ENCODE results near the gene GSKIP.
A peak's percentile ranks its signal among the peaks of the same experiment; 100 is the strongest.
"Not testable (repeated sequence)": the region's sequence is repeated elsewhere in the genome, so short reads cannot be mapped to it uniquely, and the experiment has no call there.

GSKIP gene, protein sequence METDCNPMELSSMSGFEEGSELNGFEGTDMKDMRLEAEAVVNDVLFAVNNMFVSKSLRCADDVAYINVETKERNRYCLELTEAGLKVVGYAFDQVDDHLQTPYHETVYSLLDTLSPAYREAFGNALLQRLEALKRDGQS

GRCh38 chr14:96362965-96363750 lies at the start of gene GSKIP, which contains the start of gene ATG2B:
Gene GSKIP (plus strand): TSS chr14:96363526. CDS start chr14:96382248, 18,722 bp downstream.
Gene ATG2B (minus strand): TSS chr14:96363341. CDS start chr14:96362976, 365 bp downstream.
- DNase-seq: peak; percentile 98

DNA sequence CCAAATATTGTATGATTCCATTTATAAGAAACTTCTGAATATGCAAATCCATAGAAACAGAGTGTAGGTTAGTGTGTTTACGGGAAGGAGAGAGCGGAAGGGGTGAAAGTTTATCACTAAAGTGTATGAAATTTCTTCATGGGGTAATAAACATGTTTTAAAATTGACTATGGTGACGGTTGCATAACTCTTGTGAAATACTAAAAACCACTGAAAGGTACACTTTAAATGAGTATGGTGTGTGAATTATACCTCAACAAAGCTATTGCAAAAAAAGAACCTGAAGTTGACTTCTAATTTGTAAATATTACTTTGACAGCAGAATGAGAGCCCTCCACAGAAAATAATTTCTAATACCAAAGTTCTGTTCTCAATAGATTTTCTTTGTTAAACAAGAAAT lies 47.2 kb upstream of the GSKIP start:
- no peak for DNase-seq

DNA sequence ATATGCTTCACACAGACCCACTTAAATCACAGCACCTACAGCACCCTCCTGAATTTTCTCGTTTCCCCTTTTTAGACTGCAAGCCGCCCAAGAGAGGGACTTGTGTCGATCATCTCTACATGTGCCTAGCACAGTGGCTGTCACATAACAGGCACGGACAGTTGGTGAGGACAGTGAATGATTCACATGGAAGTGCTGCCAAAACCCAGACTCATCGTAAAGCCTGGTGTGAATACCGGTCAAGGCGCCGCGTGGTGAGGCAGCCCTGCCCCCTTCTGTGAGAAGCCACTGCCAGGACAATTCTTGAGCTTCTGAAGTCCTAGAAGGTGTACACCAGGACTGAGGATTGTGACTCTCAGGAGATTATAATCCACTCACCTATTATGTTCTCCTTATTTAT lies 44.5 kb upstream of the GSKIP start:
- DNase-seq: no peak

- no peak for DNase-seq
Measured at GRCh38 chr14:96320605-96321004, 42.7 kb upstream of the GSKIP start.

GRCh38 chr14:96324219-96324618 lies 39.1 kb upstream of the GSKIP start:
- DNase-seq: no peak

- DNase-seq: no peak
Measured at GRCh38 chr14:96338551-96338950, 24.8 kb upstream of the GSKIP start.

DNA sequence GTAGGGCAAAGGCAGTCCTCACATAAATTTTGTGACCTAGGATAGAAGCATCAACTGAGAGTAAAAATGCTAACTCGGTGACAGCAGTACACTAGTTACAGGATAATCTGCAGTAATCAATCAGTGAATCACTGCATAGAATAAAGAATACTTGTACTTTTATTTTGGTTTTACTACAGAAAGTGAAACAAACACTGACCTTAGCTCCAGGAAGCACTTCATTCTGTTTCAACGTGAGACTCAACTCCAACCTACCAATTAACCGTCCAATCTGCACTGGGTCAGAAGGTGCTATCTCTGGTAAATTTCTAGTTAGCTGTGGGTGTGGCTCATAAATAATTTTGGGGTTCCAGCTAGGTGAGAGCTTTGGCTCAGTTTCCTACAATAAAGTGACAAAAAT lies 22.0 kb upstream of the GSKIP start:
- DNase-seq: no peak

- DNase-seq: no peak
Measured at GRCh38 chr14:96345669-96346068, 17.7 kb upstream of the GSKIP start.

DNA sequence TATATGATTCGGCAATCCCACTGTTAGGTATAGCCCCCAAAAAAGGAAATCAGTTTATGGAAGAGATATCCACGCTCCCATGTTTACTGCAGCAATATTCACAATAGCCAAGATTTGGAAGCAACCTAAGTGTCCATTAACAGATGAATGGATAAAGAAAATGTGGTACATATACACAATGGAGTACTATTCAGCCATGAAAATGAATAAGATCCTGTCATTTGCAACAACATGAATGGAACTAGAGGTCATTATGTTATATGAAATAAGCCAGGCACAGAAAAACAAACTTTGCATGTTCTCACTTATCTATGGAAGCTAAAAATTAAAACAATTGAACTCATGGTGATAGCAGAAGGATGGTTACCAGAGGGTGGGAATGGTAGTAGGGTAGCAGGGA lies 15.4 kb upstream of the GSKIP start:
- not testable (repeated sequence) for DNase-seq

DNA sequence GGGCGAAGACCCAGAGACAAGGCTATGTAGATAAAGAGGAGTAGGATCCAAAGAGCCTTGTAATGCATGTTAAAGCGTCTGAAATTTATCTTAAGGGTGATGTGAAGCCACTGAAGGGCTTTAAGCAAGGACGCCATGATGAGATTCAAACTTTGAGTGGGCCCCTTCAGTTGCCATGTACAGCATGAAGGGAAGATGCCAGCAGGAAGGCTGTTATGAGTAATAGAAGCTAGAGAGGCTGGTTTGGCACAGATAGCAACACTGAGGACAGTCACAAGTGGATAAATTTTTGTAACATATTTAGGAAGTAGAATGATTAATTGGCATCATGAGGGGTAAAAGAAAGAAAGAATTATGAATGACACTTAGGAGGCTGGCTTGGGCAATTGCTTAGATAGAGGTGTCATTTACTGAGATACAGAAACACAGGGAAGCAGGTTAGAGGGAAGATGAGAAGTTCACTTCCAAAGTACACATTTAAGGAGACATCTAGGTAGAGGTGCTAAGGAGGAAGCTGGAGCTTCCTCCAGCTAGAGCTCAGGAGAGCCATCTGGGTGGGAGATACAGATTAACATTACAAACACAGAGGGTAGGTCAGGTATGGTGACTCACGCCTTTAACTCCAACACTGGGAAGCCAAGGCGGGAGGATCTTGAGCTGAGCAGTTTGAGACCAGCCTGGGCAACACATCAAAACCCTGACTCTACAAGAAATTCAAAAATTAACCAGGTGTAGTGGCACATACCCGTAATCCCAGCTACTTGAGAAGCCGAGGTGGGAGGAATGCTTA lies 13.8 kb upstream of the GSKIP start:
- DNase-seq: no peak

- no peak for DNase-seq
Measured at GRCh38 chr14:96351986-96352385, 11.3 kb upstream of the GSKIP start.

GRCh38 chr14:96352708-96353107 lies 10.6 kb upstream of the GSKIP start:
- no peak for DNase-seq

- DNase-seq: no peak
Measured at GRCh38 chr14:96354246-96354645, 9.1 kb upstream of the GSKIP start.

DNA sequence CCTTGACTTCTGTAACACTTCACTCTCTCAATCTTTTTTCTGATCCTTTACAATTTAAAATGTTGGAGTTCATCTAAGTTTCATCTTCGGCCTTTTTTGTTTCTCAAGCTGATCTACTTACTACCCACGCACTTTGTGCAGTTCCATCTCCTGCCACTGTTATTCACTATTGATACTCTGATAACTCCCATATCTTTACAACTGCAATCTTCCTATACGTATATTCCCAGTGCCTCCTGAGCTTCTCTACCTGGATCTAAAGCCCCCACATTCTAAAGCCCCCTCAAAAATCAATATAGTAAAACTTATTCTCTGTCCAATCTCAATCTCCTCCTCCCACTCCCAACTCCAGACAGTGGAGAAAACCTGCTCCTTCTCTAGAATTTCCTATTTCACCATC lies 6.1 kb upstream of the GSKIP start:
- no peak for DNase-seq

DNA sequence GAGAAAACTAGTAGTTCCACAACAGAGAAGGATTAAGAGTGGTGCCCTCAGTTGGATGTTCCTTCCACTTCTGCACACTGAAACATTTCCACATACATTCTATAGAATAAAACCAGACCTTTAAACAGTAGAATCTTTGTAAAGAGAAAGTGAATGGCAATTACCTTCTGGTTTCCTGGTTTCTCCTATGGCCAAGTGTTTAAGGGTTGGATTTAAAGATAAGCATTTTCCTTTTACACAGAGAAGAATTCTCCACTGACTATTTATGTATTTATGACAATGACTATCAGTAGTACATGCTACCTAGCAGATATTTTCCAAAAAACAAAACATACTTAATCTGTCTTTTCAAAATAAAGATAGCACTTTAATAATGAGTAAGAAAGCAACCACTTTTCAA lies 3.4 kb upstream of the GSKIP start:
- no peak for DNase-seq

- DNase-seq: peak; percentile 84
Measured at GRCh38 chr14:96362071-96362964, 1.0 kb upstream of the GSKIP start.

DNA sequence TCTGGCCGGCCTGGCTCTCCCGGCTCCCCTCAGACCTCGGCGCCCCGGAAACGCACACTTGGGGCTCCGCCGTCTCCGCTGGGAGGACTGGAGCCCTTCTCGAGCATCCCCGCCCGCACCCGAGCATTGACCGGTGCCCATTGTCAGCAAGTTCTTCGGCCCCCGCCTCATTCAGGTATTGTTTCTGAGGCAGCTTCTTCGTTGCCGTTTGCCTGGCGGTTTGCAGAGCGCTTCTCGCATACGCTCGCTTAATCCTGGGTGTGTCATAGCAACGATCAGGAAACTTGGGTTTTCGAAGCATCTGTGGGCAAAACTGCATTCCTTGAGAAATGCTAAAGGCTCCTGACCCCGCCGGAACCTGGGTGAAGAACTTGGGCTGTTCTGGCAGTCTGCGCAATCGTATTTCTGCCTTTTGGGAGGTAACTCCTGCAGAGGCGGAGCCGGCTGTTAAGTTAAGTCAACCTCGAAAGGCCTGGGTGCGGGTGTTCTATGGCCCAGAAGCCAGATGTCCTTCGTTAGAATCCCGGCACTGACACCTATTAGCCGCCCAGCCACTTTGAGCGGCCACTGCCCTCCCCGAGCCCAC lies 518 bp downstream of the GSKIP start:
- DNase-seq: peak; percentile 77

GRCh38 chr14:96364962-96365361 lies 1.6 kb downstream of the GSKIP start:
- no peak for DNase-seq

GRCh38 chr14:96368534-96368933 lies 5.2 kb downstream of the GSKIP start:
- DNase-seq: no peak

- no peak for DNase-seq
Measured at GRCh38 chr14:96370528-96370927, 7.2 kb downstream of the GSKIP start.

GRCh38 chr14:96373538-96373937 lies 10.2 kb downstream of the GSKIP start:
- no peak for DNase-seq

- DNase-seq: no peak
Measured at GRCh38 chr14:96376093-96376492, 12.8 kb downstream of the GSKIP start.
